Psoas muscle (tissue), 8 donors: ENCODE measurements around the gene SELENOI. TPM values are rescaled to one million over a fixed set of nuclear protein-coding genes. Genes with fewer than 3 reads are reported as not detected.
"Not testable (repeated sequence)": the region's sequence is repeated elsewhere in the genome, so short reads cannot be mapped to it uniquely, and the experiment has no call there.

ENCODE experiments used
- ATAC-seq, 4 donors: fragments of 200-7000 bp; cut with Tn5 transposase; one replicate each; pipeline ENCODE4 v1.9.1; 2020; ENCODE audit warnings: moderate library complexity in 3 of 4, mild to moderate bottlenecking in 2 of 4
- DNase-seq, 2 donors: peaks; one replicate each; pipeline ENCODE4 v3.0.0-alpha.2; 2020
- H3K27ac ChIP-seq: fragments of 200-600 bp; one replicate; pipeline ENCODE4 v1.8.0; 2022
- H3K27me3 ChIP-seq, 3 donors: fragments of 200-600 bp in 1 of 3; one replicate each; pipeline versions ENCODE4 v1.6.1 to v1.8.0; 2013 to 2022; ENCODE audit warnings: low read length in 2 of 3, mild to moderate bottlenecking in 2 of 3, moderate library complexity in 1 of 3; ENCODE audit not compliant: insufficient read depth in 3 of 3
- H3K36me3 ChIP-seq, 2 donors: fragments of 200-600 bp in 1 of 2; one replicate each; pipeline versions ENCODE4 v1.6.1 to v1.8.0; 2013 to 2022; ENCODE audit warnings: low read depth in 1 of 2, mild to moderate bottlenecking in 1 of 2, moderate library complexity in 1 of 2; ENCODE audit not compliant: insufficient read depth in 1 of 2
- H3K4me1 ChIP-seq: fragments of 200-600 bp; one replicate; pipeline ENCODE4 v1.8.0; 2022
- H3K4me3 ChIP-seq: fragments of 200-600 bp; one replicate; pipeline ENCODE4 v1.8.0; 2022; ENCODE audit warnings: mild to moderate bottlenecking
- H3K9me3 ChIP-seq: fragments of 200-600 bp; one replicate; pipeline ENCODE4 v1.8.0; 2022
- CTCF ChIP-seq: fragments of 200-600 bp; IDR thresholded peaks from one replicate; pipeline ENCODE4 v1.8.0; 2022; ENCODE audit warnings: antibody characterized with exemption
- whole genome bisulfite sequencing, 3 donors: extraction: QIAGEN DNeasy Blood & Tissue Kit; methylation state at CpG; one replicate each; pipeline versions ENCODE4 v1.1.6 to v1.1.7; 2013; 5-methylcytosine and 5-hydroxymethylcytosine counted together
- intact Hi-C, 2 donors: fragments of 100-400 bp; cut with DNase I; formaldehyde crosslinking; loops; one replicate each; pipeline versions ENCODE4 v1.11.0 to v1.14.2; 2022
- polyA plus RNA-seq, 3 donors: library from polyadenylated mRNA; stranded (reverse); fragments of 200-250 nt; gene quantifications; one replicate each; pipeline ENCODE4 v1.2.3, GENCODE V29; 2013
- total RNA-seq, 4 donors: library from RNA; stranded (reverse); fragmentation: NEBNext Ultra II Directional in 2 of 4; extraction: Animal tissue kit (Norgen Biotek cat#: 25700) in 2 of 4; gene quantifications; one replicate each; pipeline versions ENCODE4 v1.2.1 to v1.2.4, GENCODE V29; 2021 to 2023
- donor health status: healthy with polysubstance abuse.
- donor health status: DM: no; HTN: no; CAD: no; lungs with moderate emphysema.
- donor health status: Bipolar disorder and iron deficiency.
- donor health status: healthy.
- donor health status: DM: yes; HTN: yes; CAD: no.
- donor health status: DM: no; HTN: no; CAD: no.
- donor health status: DM: no; HTN: no; CAD: no.
- donor health status: DM: yes; HTN: yes; CAD: no.

Gene SELENOI
- total and polyA plus RNA-seq, 7 donors: 3.7 to 40.5 (median 15.7) TPM

- Histone ChIP-seq H3K27ac (peak overlapping the region; percentile 47), H3K36me3 (no peaks in the 10 kb centered on the region), H3K27me3 (no peaks in the 10 kb centered on the region), H3K4me3 (no peak overlapping the region), H3K4me1 (peaks cover 46% of the 10 kb centered on the region), H3K9me3 (no peaks in the 10 kb centered on the region)
- DNase-seq: no peak
- 92 to 100% (median 100%) methylated on average over 1 of the region's 1 CpG for WGBS, 3 donors
- intact Hi-C loops: loop anchor here in 1 of 2 donors (10.0 kb wide), 1 partner anchor 112 kb away; no protein-coding TSS in a partner anchor
- peak in 1 of 4 donors; percentile 48 for ATAC-seq
- no peak for TF ChIP-seq CTCF
These were observed 6.9 kb downstream of the SELENOI start for GRCh38 chr2:26352892-26353291.

- WGBS, 3 donors: 99% methylated on average over 16 of the region's 16 CpGs
- peaks cover 42% of the 10 kb centered on the region for H3K4me1 ChIP-seq
- intact Hi-C loops: loop anchor here in 1 of 2 donors (10.0 kb wide), 1 partner anchor 110 kb away; no protein-coding TSS in a partner anchor
These were observed 8.5 kb downstream of the SELENOI start for GRCh38 chr2:26354469-26354868.

GRCh38 chr2:26355038-26355995 lies 9.4 kb downstream of the SELENOI start:
- peak; percentile 87 to 91 (median 90) for ATAC-seq

More at GRCh38 chr2:26354469-26354868, 8.5 kb downstream of the SELENOI start:
- not testable (repeated sequence) for H3K9me3 ChIP-seq, H3K4me3 ChIP-seq, DNase-seq, ATAC-seq, H3K36me3 ChIP-seq, H3K27me3 ChIP-seq
- peak overlapping the region; percentile 80 for H3K27ac ChIP-seq

GRCh38 chr2:26356111-26356510 lies 10.2 kb downstream of the SELENOI start:
- WGBS, 3 donors: 97 to 100% (median 98%) methylated on average over 2 of the region's 2 CpGs
- ATAC-seq (no peak), DNase-seq (no peak)
- H3K4me1 ChIP-seq: peaks cover 49% of the 10 kb centered on the region
- no peaks in the 10 kb centered on the region for H3K36me3 ChIP-seq
- peak overlapping the region; percentile 22 for H3K4me3 ChIP-seq
- intact Hi-C loops: loop anchor here in 1 of 2 donors (10.0 kb wide), 1 partner anchor 109 kb away; no protein-coding TSS in a partner anchor
- H3K9me3 ChIP-seq: no peaks in the 10 kb centered on the region
- peak overlapping the region; percentile 80 for H3K27ac ChIP-seq
- no peaks in the 10 kb centered on the region for H3K27me3 ChIP-seq
- TF ChIP-seq CTCF: no peak

More at GRCh38 chr2:26355038-26355995, 9.4 kb downstream of the SELENOI start:
- H3K4me1 ChIP-seq: peaks cover 47% of the 10 kb centered on the region
- WGBS, 3 donors: 47 to 61% (median 50%) methylated on average over 9 of the region's 9 CpGs
- H3K36me3 ChIP-seq: no peaks in the 10 kb centered on the region
- DNase-seq: no peak
- peak overlapping the region; percentile 80 for H3K27ac ChIP-seq
- no peaks in the 10 kb centered on the region for H3K9me3 ChIP-seq
- no peaks in the 10 kb centered on the region for H3K27me3 ChIP-seq
- intact Hi-C loops: loop anchor here in 1 of 2 donors (10.0 kb wide), 1 partner anchor 109 kb away; no protein-coding TSS in a partner anchor
- peak overlapping the region; percentile 29 for H3K4me3 ChIP-seq
- no peak for TF ChIP-seq CTCF

GRCh38 chr2:26356771-26357170 lies 10.8 kb downstream of the SELENOI start:
- Histone ChIP-seq H3K4me3 (no peak overlapping the region), H3K4me1 (peaks cover 49% of the 10 kb centered on the region), H3K9me3 (no peaks in the 10 kb centered on the region), H3K27me3 (no peaks in the 10 kb centered on the region), H3K27ac (no peak overlapping the region), H3K36me3 (no peaks in the 10 kb centered on the region)
- no peak for DNase-seq
- intact Hi-C loops: loop anchor here in 1 of 2 donors (10.0 kb wide), 1 partner anchor 108 kb away; no protein-coding TSS in a partner anchor
- no peak for ATAC-seq
- WGBS, 3 donors: 89 to 95% (median 90%) methylated on average over 2 of the region's 2 CpGs
- no peak for TF ChIP-seq CTCF
